Measurements from ENCODE around the gene B3GALT4. TPM values are rescaled to one million over a fixed set of nuclear protein-coding genes. Genes with fewer than 3 reads are reported as not detected.

Gene B3GALT4
- total and polyA plus RNA-seq, 9 donors: 1.5 to 2.6 (median 2.1) TPM

- no peak overlapping the region for H3K27ac ChIP-seq (ENCODE audit: low read length)
- H3K4me3 ChIP-seq (ENCODE audit: low read length): peak overlapping the region; percentile 94
- DNase-seq: no peak
- WGBS (ENCODE audit: insufficient coverage): 72% methylated on average over 6 of the region's 7 CpGs
- H3K9me3 ChIP-seq (replicated peaks; ENCODE audit: control insufficient read depth, low read depth, low read length): no peaks in the 10 kb centered on the region
- peaks cover 15% of the 10 kb centered on the region for H3K4me1 ChIP-seq (ENCODE audit: control insufficient read depth, insufficient read depth, low read length)
- H3K36me3 ChIP-seq (ENCODE audit: control insufficient read depth, insufficient read depth, low read length): peaks cover 66% of the 10 kb centered on the region
- no peaks in the 10 kb centered on the region for H3K27me3 ChIP-seq (ENCODE audit: control insufficient read depth, insufficient read depth, low read length)
Observed at GRCh38 chr6:33290459-33290858, 13.5 kb downstream of the B3GALT4 start.

GRCh38 chr6:33292996-33293682 lies 16.2 kb downstream of the B3GALT4 start:
- H3K4me3 ChIP-seq (ENCODE audit: low read length): no peak overlapping the region
- H3K27ac ChIP-seq (ENCODE audit: low read length): no peak overlapping the region
- peaks cover 23% of the 10 kb centered on the region for H3K4me1 ChIP-seq (ENCODE audit: control insufficient read depth, insufficient read depth, low read length)
- H3K9me3 ChIP-seq (replicated peaks; ENCODE audit: control insufficient read depth, low read depth, low read length): no peaks in the 10 kb centered on the region
- peaks cover 63% of the 10 kb centered on the region for H3K36me3 ChIP-seq (ENCODE audit: control insufficient read depth, insufficient read depth, low read length)
- WGBS (ENCODE audit: insufficient coverage): 75% methylated on average over 7 of the region's 16 CpGs
- DNase-seq: no peak
- no peaks in the 10 kb centered on the region for H3K27me3 ChIP-seq (ENCODE audit: control insufficient read depth, insufficient read depth, low read length)

DNA sequence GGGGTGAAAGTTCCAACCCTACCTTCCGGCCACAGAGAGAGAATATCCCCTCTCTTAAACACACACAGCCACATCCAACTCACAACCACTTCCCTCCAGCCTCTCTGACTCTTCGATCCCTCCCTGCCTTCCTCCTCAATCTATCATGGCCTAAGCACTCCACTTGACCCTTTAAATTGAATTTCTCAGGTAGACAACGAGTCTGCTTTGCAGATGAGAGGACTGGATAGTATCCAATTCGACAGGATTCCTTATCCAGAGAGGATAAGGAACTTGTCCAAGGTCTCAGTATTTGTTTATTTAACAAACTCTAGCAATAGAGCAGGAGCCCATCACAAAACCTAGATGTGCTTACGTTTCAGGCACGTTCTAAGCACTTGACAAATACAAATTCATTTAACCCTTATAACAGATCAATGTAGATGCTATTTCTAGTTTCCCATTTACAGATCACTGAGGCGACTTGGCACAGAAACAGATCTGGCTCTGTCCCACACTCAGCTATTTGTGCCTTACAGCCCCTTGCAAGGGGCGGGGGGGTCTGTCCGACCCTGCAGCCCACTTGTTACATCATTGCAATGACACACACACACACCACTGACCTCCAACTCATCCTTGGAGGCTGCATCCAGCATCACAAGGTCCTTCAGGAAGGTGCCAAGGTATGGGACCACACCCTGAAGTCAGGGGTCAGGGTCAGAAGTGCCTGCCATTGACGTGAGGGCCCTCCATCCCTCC lies 17.3 kb downstream of the B3GALT4 start:
- peaks cover 19% of the 10 kb centered on the region for H3K4me1 ChIP-seq (ENCODE audit: control insufficient read depth, insufficient read depth, low read length)
- WGBS (ENCODE audit: insufficient coverage): 51% methylated on average over 4 of the region's 10 CpGs
- H3K9me3 ChIP-seq (replicated peaks; ENCODE audit: control insufficient read depth, low read depth, low read length): no peaks in the 10 kb centered on the region
- no peaks in the 10 kb centered on the region for H3K27me3 ChIP-seq (ENCODE audit: control insufficient read depth, insufficient read depth, low read length)
- no peak overlapping the region for H3K27ac ChIP-seq (ENCODE audit: low read length)
- DNase-seq: no peak
- H3K36me3 ChIP-seq (ENCODE audit: control insufficient read depth, insufficient read depth, low read length): peaks cover 63% of the 10 kb centered on the region
- H3K4me3 ChIP-seq (ENCODE audit: low read length): no peak overlapping the region

DNA sequence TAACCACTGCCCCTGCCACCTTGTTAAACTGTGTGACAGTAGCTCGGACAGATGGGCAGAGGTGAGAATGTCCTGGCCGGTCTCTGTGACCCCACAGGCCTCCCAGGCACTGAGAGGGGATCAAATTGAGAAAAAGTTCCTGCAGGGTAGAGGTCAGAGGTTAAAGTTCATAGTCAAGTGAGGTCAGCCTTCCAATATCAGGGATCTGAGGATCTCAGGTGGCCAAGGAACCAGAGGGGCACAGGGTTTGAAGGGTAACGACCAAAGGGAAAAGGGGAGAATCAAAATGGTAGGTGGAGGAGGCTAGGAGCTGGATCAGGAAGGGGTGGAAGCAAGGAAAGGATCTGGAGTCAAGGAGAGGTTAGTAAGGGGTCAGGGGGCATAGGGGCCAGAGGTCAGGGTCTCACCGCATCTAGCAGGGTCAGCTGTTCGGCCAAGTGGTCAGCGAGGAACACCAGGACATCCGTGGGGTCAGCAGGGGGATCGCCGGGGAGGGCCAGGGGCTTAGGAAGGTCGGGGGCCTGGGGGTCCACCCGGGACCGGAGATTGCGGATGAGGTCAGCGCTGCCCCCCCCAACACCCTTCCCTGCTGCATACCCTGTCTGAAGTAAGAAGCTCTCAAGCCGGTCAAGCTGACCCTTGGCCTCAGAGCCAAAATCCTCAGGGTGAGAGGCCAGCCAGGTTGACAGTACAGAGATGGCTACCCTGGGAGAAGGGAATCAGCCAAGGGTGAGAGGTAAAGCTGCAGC lies 18.9 kb downstream of the B3GALT4 start:
- Histone ChIP-seq H3K36me3 (ENCODE audit: control insufficient read depth, insufficient read depth, low read length) (peaks cover 56% of the 10 kb centered on the region), H3K27me3 (ENCODE audit: control insufficient read depth, insufficient read depth, low read length) (no peaks in the 10 kb centered on the region), H3K4me3 (ENCODE audit: low read length) (no peak overlapping the region), H3K9me3 (replicated peaks; ENCODE audit: control insufficient read depth, low read depth, low read length) (no peaks in the 10 kb centered on the region), H3K4me1 (ENCODE audit: control insufficient read depth, insufficient read depth, low read length) (peaks cover 16% of the 10 kb centered on the region), H3K27ac (ENCODE audit: low read length) (no peak overlapping the region)
- DNase-seq: no peak
- 73% methylated on average over 14 of the region's 15 CpGs for WGBS (ENCODE audit: insufficient coverage)

DNA sequence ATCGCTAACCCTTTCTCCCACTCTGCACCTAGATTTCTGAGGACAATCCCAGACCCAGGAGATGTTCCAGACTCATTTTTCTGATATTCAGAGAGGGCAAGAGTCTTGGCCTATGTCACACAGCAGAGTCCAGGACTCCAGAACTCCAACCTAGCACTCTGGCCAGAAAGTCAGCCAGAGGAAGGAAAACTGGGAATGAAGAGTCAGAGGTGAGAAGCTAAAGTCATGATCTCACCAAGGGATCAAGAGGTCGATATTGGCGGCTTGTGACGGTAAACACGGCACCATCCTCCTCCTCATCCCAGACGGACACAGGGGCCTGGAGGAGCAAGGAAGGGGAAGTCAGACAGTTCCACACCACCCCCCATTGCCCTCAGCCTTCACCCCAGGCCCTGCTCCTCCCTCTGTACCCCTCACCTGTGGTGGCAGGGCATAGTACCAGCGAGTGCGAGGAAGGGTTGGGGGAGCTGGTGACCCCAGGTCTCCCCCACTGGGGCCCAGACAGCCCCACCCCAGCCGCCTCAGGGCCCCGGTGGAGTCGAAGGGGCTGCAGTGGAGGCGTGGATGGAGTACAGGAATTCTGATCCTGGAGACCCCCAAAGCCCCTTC lies 20.0 kb downstream of the B3GALT4 start:
- no peak for DNase-seq
- H3K36me3 ChIP-seq (ENCODE audit: control insufficient read depth, insufficient read depth, low read length): peaks cover 49% of the 10 kb centered on the region
- no peaks in the 10 kb centered on the region for H3K9me3 ChIP-seq (replicated peaks; ENCODE audit: control insufficient read depth, low read depth, low read length)
- no peaks in the 10 kb centered on the region for H3K27me3 ChIP-seq (ENCODE audit: control insufficient read depth, insufficient read depth, low read length)
- peak overlapping the region; percentile 36 for H3K4me3 ChIP-seq (ENCODE audit: low read length)
- peaks cover 16% of the 10 kb centered on the region for H3K4me1 ChIP-seq (ENCODE audit: control insufficient read depth, insufficient read depth, low read length)
- WGBS (ENCODE audit: insufficient coverage): 53% methylated on average over 3 of the region's 12 CpGs
- H3K27ac ChIP-seq (ENCODE audit: low read length): peak overlapping the region; percentile 88

- WGBS (ENCODE audit: insufficient coverage): 4% methylated on average over 5 of the region's 16 CpGs
- Histone ChIP-seq H3K4me3 (ENCODE audit: low read length) (peak overlapping the region; percentile 36), H3K9me3 (replicated peaks; ENCODE audit: control insufficient read depth, low read depth, low read length) (no peaks in the 10 kb centered on the region), H3K36me3 (ENCODE audit: control insufficient read depth, insufficient read depth, low read length) (peaks cover 43% of the 10 kb centered on the region), H3K27ac (ENCODE audit: low read length) (peak overlapping the region; percentile 88), H3K27me3 (ENCODE audit: control insufficient read depth, insufficient read depth, low read length) (no peaks in the 10 kb centered on the region), H3K4me1 (ENCODE audit: control insufficient read depth, insufficient read depth, low read length) (peaks cover 16% of the 10 kb centered on the region)
- DNase-seq: peak; percentile 60
Observed at GRCh38 chr6:33297406-33297955, 20.6 kb downstream of the B3GALT4 start.

DNA sequence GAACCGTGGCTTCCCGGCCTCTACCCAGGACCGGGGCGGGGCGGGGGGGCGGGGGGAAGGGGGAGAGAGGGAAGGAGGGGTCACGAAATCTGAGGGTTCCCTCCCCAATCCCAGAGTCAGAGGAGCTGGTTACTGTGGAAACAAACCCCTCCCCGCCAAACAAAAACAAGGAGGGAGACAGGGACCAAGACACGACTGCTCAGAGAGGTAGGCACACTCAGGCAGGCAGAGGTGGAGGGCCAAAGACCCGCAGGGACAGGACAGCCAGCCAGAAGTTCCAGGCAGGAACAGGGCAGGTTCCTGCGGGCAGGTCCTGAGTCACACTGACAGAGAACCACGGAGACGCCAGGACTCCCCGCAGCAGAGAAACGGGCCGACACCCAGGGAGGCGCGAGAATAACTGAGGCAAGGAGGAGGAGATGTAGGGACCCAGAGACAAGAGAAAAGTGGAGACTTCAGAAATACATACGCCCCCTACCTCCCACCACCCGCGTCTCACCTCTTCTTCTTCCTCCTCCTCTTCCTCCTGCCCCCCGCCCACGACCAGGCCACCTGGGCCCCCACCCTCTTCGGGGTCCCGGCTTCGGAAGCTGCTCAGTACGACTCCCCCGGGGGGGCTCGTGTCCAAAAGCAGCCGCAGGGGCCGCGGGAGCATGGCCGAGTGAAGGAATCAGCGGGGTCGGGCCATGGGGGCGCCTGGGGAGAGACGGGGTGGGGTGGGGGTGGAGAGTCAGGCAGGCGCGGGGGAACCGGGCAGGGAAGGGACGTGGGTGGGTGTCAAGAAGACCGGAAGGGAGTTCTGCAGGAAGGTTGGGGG lies 21.2 kb downstream of the B3GALT4 start:
- Histone ChIP-seq H3K4me1 (ENCODE audit: control insufficient read depth, insufficient read depth, low read length) (peaks cover 16% of the 10 kb centered on the region), H3K36me3 (ENCODE audit: control insufficient read depth, insufficient read depth, low read length) (peaks cover 43% of the 10 kb centered on the region), H3K27me3 (ENCODE audit: control insufficient read depth, insufficient read depth, low read length) (no peaks in the 10 kb centered on the region), H3K9me3 (replicated peaks; ENCODE audit: control insufficient read depth, low read depth, low read length) (no peaks in the 10 kb centered on the region), H3K27ac (ENCODE audit: low read length) (peak overlapping the region; percentile 93), H3K4me3 (ENCODE audit: low read length) (peak overlapping the region; percentile 88)
- under 1% methylated on average over 21 of the region's 42 CpGs for WGBS (ENCODE audit: insufficient coverage)
- DNase-seq: peak; percentile 97

GRCh38 chr6:33298773-33299236 lies 21.9 kb downstream of the B3GALT4 start, which contains the start of gene RGL2:
RGL2 (minus strand) TSS chr6:33298942; CDS start chr6:33298610, 332 bp downstream.
- Histone ChIP-seq H3K9me3 (replicated peaks; ENCODE audit: control insufficient read depth, low read depth, low read length) (no peaks in the 10 kb centered on the region), H3K27me3 (ENCODE audit: control insufficient read depth, insufficient read depth, low read length) (no peaks in the 10 kb centered on the region), H3K4me3 (ENCODE audit: low read length) (peak within 1 kb of the TSS; percentile 88), H3K4me1 (ENCODE audit: control insufficient read depth, insufficient read depth, low read length) (peaks cover 16% of the 10 kb centered on the region), H3K27ac (ENCODE audit: low read length) (peak within 1 kb of the TSS; percentile 93), H3K36me3 (ENCODE audit: control insufficient read depth, insufficient read depth, low read length) (peaks cover 39% of the 10 kb centered on the region)
- 0% methylated on average over 8 of the region's 34 CpGs for WGBS (ENCODE audit: insufficient coverage)
- peak; percentile 94 for DNase-seq

Data from muscle of leg (tissue), 11 donors.